Stomach (tissue), 4 donors: ENCODE data around the gene DRD3.

Source experiments
- POLR2A ChIP-seq, 4 donors: fragments of 450-650 bp; IDR thresholded peaks; one replicate each; pipeline ENCODE4 v1.6.1; 2016; ENCODE audit warnings: antibody characterized with exemption in 4 of 4, control low read depth in 2 of 4, mild to moderate bottlenecking in 1 of 4, moderate library complexity in 1 of 4
- TF ChIP-seq, protein P1 (sequence below), 7 experiments: fragments of 450-650 bp in 4 of 7; fragments of 200-600 bp in 3 of 7; sonication (generic) in 3 of 7; IDR thresholded peaks; one replicate each; pipeline ENCODE4 v1.5.1; 2016 to 2019; ENCODE audit warnings: antibody characterized with exemption in 7 of 7, control low read depth in 2 of 7, mild to moderate bottlenecking in 1 of 7

DNA sequence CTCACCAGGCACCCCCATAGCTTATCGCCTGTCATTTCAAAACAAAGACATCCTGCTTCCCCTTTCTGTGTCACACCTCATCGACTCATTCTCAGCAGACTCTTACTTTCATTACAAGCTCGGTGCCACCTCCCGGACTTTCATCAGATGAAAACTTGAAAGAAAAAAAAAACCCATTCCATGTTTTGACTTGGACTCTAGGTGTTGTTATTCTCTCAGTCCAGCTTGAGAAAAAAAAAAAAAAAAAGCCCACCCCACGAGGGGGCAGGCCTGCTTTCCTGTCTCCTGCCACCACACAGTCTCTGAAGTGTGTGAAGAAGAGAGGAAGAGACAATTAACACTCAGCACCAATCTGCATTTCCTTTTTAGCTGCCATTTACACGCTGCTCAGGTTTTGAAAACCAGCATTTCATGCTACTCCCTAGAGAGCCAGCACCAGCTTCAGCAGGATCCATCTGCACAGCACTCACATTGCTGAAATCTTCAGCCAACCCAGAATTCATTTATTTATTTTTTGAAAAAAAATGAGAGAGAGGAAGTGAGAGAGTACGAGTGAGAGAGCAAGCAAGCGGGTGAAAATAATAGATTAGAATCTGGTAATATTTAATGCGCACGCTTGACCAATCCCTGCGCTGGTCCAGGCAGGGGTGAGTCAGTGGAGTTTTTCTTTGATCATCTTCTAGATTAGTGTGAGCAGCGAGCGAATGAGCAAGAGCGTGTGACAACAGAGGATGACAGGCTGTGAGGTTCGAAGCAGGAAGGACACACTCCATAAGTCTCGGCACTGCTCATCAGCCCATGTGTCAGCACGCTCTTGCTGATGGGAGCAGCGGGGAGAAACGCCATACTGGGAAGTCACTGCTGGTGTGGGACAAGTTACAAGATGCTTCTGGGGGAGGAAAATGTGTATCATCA is 35.0 kb upstream of the DRD3 start:
- TF ChIP-seq, protein P1, sequence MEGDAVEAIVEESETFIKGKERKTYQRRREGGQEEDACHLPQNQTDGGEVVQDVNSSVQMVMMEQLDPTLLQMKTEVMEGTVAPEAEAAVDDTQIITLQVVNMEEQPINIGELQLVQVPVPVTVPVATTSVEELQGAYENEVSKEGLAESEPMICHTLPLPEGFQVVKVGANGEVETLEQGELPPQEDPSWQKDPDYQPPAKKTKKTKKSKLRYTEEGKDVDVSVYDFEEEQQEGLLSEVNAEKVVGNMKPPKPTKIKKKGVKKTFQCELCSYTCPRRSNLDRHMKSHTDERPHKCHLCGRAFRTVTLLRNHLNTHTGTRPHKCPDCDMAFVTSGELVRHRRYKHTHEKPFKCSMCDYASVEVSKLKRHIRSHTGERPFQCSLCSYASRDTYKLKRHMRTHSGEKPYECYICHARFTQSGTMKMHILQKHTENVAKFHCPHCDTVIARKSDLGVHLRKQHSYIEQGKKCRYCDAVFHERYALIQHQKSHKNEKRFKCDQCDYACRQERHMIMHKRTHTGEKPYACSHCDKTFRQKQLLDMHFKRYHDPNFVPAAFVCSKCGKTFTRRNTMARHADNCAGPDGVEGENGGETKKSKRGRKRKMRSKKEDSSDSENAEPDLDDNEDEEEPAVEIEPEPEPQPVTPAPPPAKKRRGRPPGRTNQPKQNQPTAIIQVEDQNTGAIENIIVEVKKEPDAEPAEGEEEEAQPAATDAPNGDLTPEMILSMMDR (IDR thresholded peaks at IDR 0.05): no peak
- TF ChIP-seq POLR2A (IDR thresholded peaks at IDR 0.05): no peak
